ENCODE measurements around the gene LRMDA.

Gene LRMDA

GRCh38 chr10:75418293-75418692 is 13.1 kb upstream of the LRMDA start:
- no peak for DNase-seq
- no peak overlapping the region for H2AFZ ChIP-seq (ENCODE audit: low read depth, low read length)
- H3K27me3 ChIP-seq (ENCODE audit: control insufficient read depth in 1 of 2, insufficient read depth in 1 of 2, low read length in 2 of 2), result peaks cover 0 to 56% of the 10 kb centered on the region in 2 experiments
- no peak overlapping the region for H3K27ac ChIP-seq (ENCODE audit: low read length, poor library complexity, severe bottlenecking)
- H2BK15ac ChIP-seq (ENCODE audit: low read depth, poor library complexity, severe bottlenecking), result no peak overlapping the region
- no peak overlapping the region for H4K8ac ChIP-seq (ENCODE audit: low read length)
- no peaks in the 10 kb centered on the region for H3K36me3 ChIP-seq (ENCODE audit: control insufficient read depth in 1 of 2, insufficient read depth in 2 of 2, low read depth in 1 of 2, low read length in 2 of 2)
- H2AK5ac ChIP-seq (ENCODE audit: low read length, severe bottlenecking), result no peak overlapping the region
- H3K9me3 ChIP-seq (ENCODE audit: control insufficient read depth, low read length), result no peaks in the 10 kb centered on the region
- H2BK5ac ChIP-seq (ENCODE audit: low read depth, low read length, poor library complexity, severe bottlenecking), result no peak overlapping the region
- H3K4me3 ChIP-seq (ENCODE audit: insufficient read depth in 1 of 2, low read depth in 1 of 2, low read length in 2 of 2), result no peak overlapping the region
- H2BK12ac ChIP-seq (ENCODE audit: low read length in 2 of 2), result no peak overlapping the region
- H2BK120ac ChIP-seq (ENCODE audit: low read depth, low read length), result no peak overlapping the region
- H3K4me2 ChIP-seq (ENCODE audit: low read length, poor library complexity, severe bottlenecking), result no peak overlapping the region
- no peak overlapping the region for H4K91ac ChIP-seq (ENCODE audit: low read length)
- no peaks in the 10 kb centered on the region for H3K4me1 ChIP-seq (ENCODE audit: control insufficient read depth, insufficient read depth, low read depth, low read length)
- no peak overlapping the region for H3K9ac ChIP-seq (ENCODE audit: low read length)
- H3K79me1 ChIP-seq (replicated peaks; ENCODE audit: low read length, poor library complexity, severe bottlenecking), result no peaks in the 10 kb centered on the region
- H3K4ac ChIP-seq (ENCODE audit: low read depth in 1 of 2, low read length in 2 of 2), result no peak overlapping the region
- H3K23ac ChIP-seq (ENCODE audit: low read length in 2 of 2), result no peak overlapping the region
- no peak overlapping the region for H3K14ac ChIP-seq (ENCODE audit: low read length in 2 of 2)
- no peak overlapping the region for H3K18ac ChIP-seq (ENCODE audit: low read depth in 1 of 2, low read length in 2 of 2)
- 40% methylated on average over 4 of the region's 4 CpGs for whole genome bisulfite sequencing

- Histone ChIP-seq H2BK15ac (ENCODE audit: low read depth, poor library complexity, severe bottlenecking) (no peak overlapping the region), H3K27me3 (ENCODE audit: control insufficient read depth in 1 of 2, insufficient read depth in 1 of 2, low read length in 2 of 2) (peaks cover 0 to 52% of the 10 kb centered on the region in 2 experiments), H3K23ac (ENCODE audit: low read length in 2 of 2) (no peak overlapping the region), H3K79me1 (replicated peaks; ENCODE audit: low read length, poor library complexity, severe bottlenecking) (no peaks in the 10 kb centered on the region), H3K4me2 (ENCODE audit: low read length, poor library complexity, severe bottlenecking) (no peak overlapping the region), H2BK12ac (ENCODE audit: low read length in 2 of 2) (no peak overlapping the region), H4K91ac (ENCODE audit: low read length) (no peak overlapping the region), H3K4me1 (ENCODE audit: control insufficient read depth, insufficient read depth, low read depth, low read length) (no peaks in the 10 kb centered on the region), H3K4ac (ENCODE audit: low read depth in 1 of 2, low read length in 2 of 2) (no peak overlapping the region), H4K8ac (ENCODE audit: low read length) (no peak overlapping the region), H2AK5ac (ENCODE audit: low read length, severe bottlenecking) (no peak overlapping the region), H3K9me3 (ENCODE audit: control insufficient read depth, low read length) (no peaks in the 10 kb centered on the region), H2AFZ (ENCODE audit: low read depth, low read length) (no peak overlapping the region), H2BK5ac (ENCODE audit: low read depth, low read length, poor library complexity, severe bottlenecking) (no peak overlapping the region), H3K27ac (ENCODE audit: low read length, poor library complexity, severe bottlenecking) (no peak overlapping the region), H3K18ac (ENCODE audit: low read depth in 1 of 2, low read length in 2 of 2) (no peak overlapping the region), H2BK120ac (ENCODE audit: low read depth, low read length) (no peak overlapping the region), H3K36me3 (ENCODE audit: control insufficient read depth in 1 of 2, insufficient read depth in 2 of 2, low read depth in 1 of 2, low read length in 2 of 2) (no peaks in the 10 kb centered on the region), H3K14ac (ENCODE audit: low read length in 2 of 2) (no peak overlapping the region), H3K9ac (ENCODE audit: low read length) (no peak overlapping the region), H3K4me3 (ENCODE audit: insufficient read depth in 1 of 2, low read depth in 1 of 2, low read length in 2 of 2) (no peak overlapping the region)
- no peak for DNase-seq
- 90% methylated on average over 8 of the region's 8 CpGs for WGBS
These were observed 12.7 kb upstream of the LRMDA start for GRCh38 chr10:75418712-75419111.

GRCh38 chr10:75422913-75423312 is 8.5 kb upstream of the LRMDA start:
- no peak overlapping the region for H3K14ac ChIP-seq (ENCODE audit: low read length in 2 of 2)
- H2BK5ac ChIP-seq (ENCODE audit: low read depth, low read length, poor library complexity, severe bottlenecking), result no peak overlapping the region
- no peak overlapping the region for H2AK5ac ChIP-seq (ENCODE audit: low read length, severe bottlenecking)
- H3K79me1 ChIP-seq (replicated peaks; ENCODE audit: low read length, poor library complexity, severe bottlenecking), result no peaks in the 10 kb centered on the region
- H3K9ac ChIP-seq (ENCODE audit: low read length), result no peak overlapping the region
- no peak overlapping the region for H4K8ac ChIP-seq (ENCODE audit: low read length)
- no peaks in the 10 kb centered on the region for H3K36me3 ChIP-seq (ENCODE audit: control insufficient read depth in 1 of 2, insufficient read depth in 2 of 2, low read depth in 1 of 2, low read length in 2 of 2)
- 96% methylated on average over 6 of the region's 6 CpGs for WGBS
- no peak overlapping the region for H3K4me2 ChIP-seq (ENCODE audit: low read length, poor library complexity, severe bottlenecking)
- no peak overlapping the region for H3K4me3 ChIP-seq (ENCODE audit: insufficient read depth in 1 of 2, low read depth in 1 of 2, low read length in 2 of 2)
- H3K4ac ChIP-seq (ENCODE audit: low read depth in 1 of 2, low read length in 2 of 2), result no peak overlapping the region
- H2BK15ac ChIP-seq (ENCODE audit: low read depth, poor library complexity, severe bottlenecking), result no peak overlapping the region
- no peak overlapping the region for H3K23ac ChIP-seq (ENCODE audit: low read length in 2 of 2)
- H3K27ac ChIP-seq (ENCODE audit: low read length, poor library complexity, severe bottlenecking), result no peak overlapping the region
- H2BK12ac ChIP-seq (ENCODE audit: low read length in 2 of 2), result no peak overlapping the region
- DNase-seq, result no peak
- no peak overlapping the region for H2BK120ac ChIP-seq (ENCODE audit: low read depth, low read length)
- H4K91ac ChIP-seq (ENCODE audit: low read length), result no peak overlapping the region
- no peaks in the 10 kb centered on the region for H3K4me1 ChIP-seq (ENCODE audit: control insufficient read depth, insufficient read depth, low read depth, low read length)
- H3K27me3 ChIP-seq (ENCODE audit: control insufficient read depth in 1 of 2, insufficient read depth in 1 of 2, low read length in 2 of 2), result peaks cover 0 to 26% of the 10 kb centered on the region in 2 experiments
- no peak overlapping the region for H3K18ac ChIP-seq (ENCODE audit: low read depth in 1 of 2, low read length in 2 of 2)
- H2AFZ ChIP-seq (ENCODE audit: low read depth, low read length), result no peak overlapping the region
- H3K9me3 ChIP-seq (ENCODE audit: control insufficient read depth, low read length), result no peaks in the 10 kb centered on the region

- Histone ChIP-seq H3K36me3 (ENCODE audit: control insufficient read depth in 1 of 2, insufficient read depth in 2 of 2, low read depth in 1 of 2, low read length in 2 of 2) (no peaks in the 10 kb centered on the region), H3K4ac (ENCODE audit: low read depth in 1 of 2, low read length in 2 of 2) (no peak overlapping the region), H2BK15ac (ENCODE audit: low read depth, poor library complexity, severe bottlenecking) (no peak overlapping the region), H3K18ac (ENCODE audit: low read depth in 1 of 2, low read length in 2 of 2) (peak overlapping the region in 1 of 2 experiments; percentile 8), H3K14ac (ENCODE audit: low read length in 2 of 2) (peak overlapping the region in 1 of 2 experiments; percentile 14), H3K4me2 (ENCODE audit: low read length, poor library complexity, severe bottlenecking) (no peak overlapping the region), H3K4me3 (ENCODE audit: insufficient read depth in 1 of 2, low read depth in 1 of 2, low read length in 2 of 2) (no peak overlapping the region), H3K27ac (ENCODE audit: low read length, poor library complexity, severe bottlenecking) (no peak overlapping the region), H2AFZ (ENCODE audit: low read depth, low read length) (no peak overlapping the region), H2BK12ac (ENCODE audit: low read length in 2 of 2) (no peak overlapping the region), H3K9ac (ENCODE audit: low read length) (no peak overlapping the region), H3K23ac (ENCODE audit: low read length in 2 of 2) (no peak overlapping the region), H3K9me3 (ENCODE audit: control insufficient read depth, low read length) (no peaks in the 10 kb centered on the region), H2BK5ac (ENCODE audit: low read depth, low read length, poor library complexity, severe bottlenecking) (no peak overlapping the region), H3K27me3 (ENCODE audit: control insufficient read depth in 1 of 2, insufficient read depth in 1 of 2, low read length in 2 of 2) (peaks cover 0 to 24% of the 10 kb centered on the region in 2 experiments), H2AK5ac (ENCODE audit: low read length, severe bottlenecking) (no peak overlapping the region), H3K4me1 (ENCODE audit: control insufficient read depth, insufficient read depth, low read depth, low read length) (no peaks in the 10 kb centered on the region), H2BK120ac (ENCODE audit: low read depth, low read length) (no peak overlapping the region), H4K91ac (ENCODE audit: low read length) (no peak overlapping the region), H3K79me1 (replicated peaks; ENCODE audit: low read length, poor library complexity, severe bottlenecking) (no peaks in the 10 kb centered on the region), H4K8ac (ENCODE audit: low read length) (no peak overlapping the region)
- no peak for DNase-seq
- 94% methylated on average over 1 of the region's 2 CpGs for WGBS
These were observed 6.9 kb upstream of the LRMDA start for GRCh38 chr10:75424571-75424970.

Measured in mesenchymal stem cell (in vitro differentiated cells and primary cell).